ENCODE results near the gene OR51B5. TPM values are rescaled to one million over a fixed set of nuclear protein-coding genes. Genes with fewer than 3 reads are reported as not detected.
"Not testable (repeated sequence)": the region's sequence is repeated elsewhere in the genome, so short reads cannot be mapped to it uniquely, and the experiment has no call there.

OR51B5 gene
- total and polyA plus RNA-seq, 3 experiments from 2014 or later: not detected

DNA sequence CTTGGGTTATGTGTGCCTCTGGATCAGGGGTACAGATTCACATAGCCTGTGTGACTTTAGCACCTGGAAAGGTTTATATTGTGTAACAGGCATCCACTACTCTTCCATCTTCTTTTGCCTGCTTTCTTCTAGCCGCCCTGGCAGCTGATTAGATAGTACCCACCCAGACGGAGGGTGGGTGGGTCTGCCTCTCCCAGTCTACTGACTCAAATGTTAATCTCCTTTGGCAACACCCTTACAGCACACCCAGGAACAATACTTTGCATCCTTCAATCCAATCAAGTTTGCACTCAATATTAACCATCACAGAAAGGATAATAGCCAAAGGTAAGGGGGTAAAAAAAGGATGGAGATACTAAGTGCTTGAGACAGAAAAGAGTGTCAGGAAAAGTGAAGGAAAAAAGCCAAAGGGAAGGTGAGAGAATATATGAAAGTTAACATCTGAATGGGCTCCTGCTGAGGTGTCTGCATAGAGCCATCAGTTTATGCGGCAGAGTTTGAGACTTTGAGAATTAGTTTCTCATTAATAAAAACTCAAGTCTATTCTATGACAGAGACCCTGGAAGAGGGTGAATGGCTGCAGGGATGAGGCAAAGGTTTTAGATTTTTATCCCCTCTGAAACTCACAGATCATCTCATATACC lies 5.3 kb upstream of the OR51B5 start:
- Histone ChIP-seq H3K36me3 (ENCODE audit: insufficient read depth, low read length) (no peaks in the 10 kb centered on the region), H3K4me1 (ENCODE audit: insufficient read depth, low read length) (no peaks in the 10 kb centered on the region), H3K9me3 (ENCODE audit: low read length) (no peaks in the 10 kb centered on the region), H3K27ac (ENCODE audit: low read depth, low read length) (no peak overlapping the region), H3K4me3 (ENCODE audit: low read length) (no peak overlapping the region), H3K27me3 (ENCODE audit: insufficient read depth, low read length, poor library complexity, severe bottlenecking) (no peaks in the 10 kb centered on the region)
- Mint-ChIP-seq H3K27me3 (peaks cover 0 to 2% of the 10 kb centered on the region in 2 donors), H3K4me3 (no peak overlapping the region), H3K36me3 (no peaks in the 10 kb centered on the region), H3K27ac (no peak overlapping the region), H3K4me1 (no peaks in the 10 kb centered on the region), H3K9me3 (peaks cover 0 to 2% (median 0%) of the 10 kb centered on the region in 5 donors)
- ChIA-PET CTCF (no interaction called here), POLR2A (no interaction called here)
- DNase-seq: no peak

DNA sequence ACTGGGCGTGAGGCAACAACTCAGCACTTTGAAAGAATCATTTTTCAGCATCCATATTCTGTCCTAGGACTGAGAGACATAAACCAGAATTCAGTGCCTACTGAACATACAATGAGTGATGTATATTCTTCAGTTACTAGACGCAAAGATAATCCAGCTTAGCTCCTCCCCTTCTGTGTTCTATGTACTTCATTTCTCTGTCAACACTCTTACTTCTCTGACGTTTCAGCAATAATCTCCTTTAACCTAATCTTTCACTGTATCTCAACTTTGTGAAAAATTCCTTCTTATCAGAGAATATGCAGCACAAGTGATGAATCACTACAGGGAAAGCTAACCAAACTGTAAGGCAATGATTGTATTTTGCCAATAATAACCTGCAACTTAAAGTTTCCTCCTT lies 2.5 kb upstream of the OR51B5 start:
- ChIA-PET CTCF (no interaction called here), POLR2A (no interaction called here)
- H3K4me1 Mint-ChIP-seq: no peaks in the 10 kb centered on the region
- peaks cover 0 to 7% of the 10 kb centered on the region in 2 donors for H3K27me3 Mint-ChIP-seq
- no peaks in the 10 kb centered on the region for H3K36me3 ChIP-seq (ENCODE audit: insufficient read depth, low read length)
- no peaks in the 10 kb centered on the region for H3K9me3 ChIP-seq (ENCODE audit: low read length)
- no peak overlapping the region for H3K27ac Mint-ChIP-seq
- no peak for DNase-seq
- no peak overlapping the region for H3K27ac ChIP-seq (ENCODE audit: low read depth, low read length)
- no peaks in the 10 kb centered on the region for H3K4me1 ChIP-seq (ENCODE audit: insufficient read depth, low read length)
- peaks cover 0 to 2% (median 0%) of the 10 kb centered on the region in 5 donors for H3K9me3 Mint-ChIP-seq
- H3K4me3 Mint-ChIP-seq: no peak overlapping the region
- no peaks in the 10 kb centered on the region for H3K27me3 ChIP-seq (ENCODE audit: insufficient read depth, low read length, poor library complexity, severe bottlenecking)
- H3K36me3 Mint-ChIP-seq: no peaks in the 10 kb centered on the region
- no peak overlapping the region for H3K4me3 ChIP-seq (ENCODE audit: low read length)

DNA sequence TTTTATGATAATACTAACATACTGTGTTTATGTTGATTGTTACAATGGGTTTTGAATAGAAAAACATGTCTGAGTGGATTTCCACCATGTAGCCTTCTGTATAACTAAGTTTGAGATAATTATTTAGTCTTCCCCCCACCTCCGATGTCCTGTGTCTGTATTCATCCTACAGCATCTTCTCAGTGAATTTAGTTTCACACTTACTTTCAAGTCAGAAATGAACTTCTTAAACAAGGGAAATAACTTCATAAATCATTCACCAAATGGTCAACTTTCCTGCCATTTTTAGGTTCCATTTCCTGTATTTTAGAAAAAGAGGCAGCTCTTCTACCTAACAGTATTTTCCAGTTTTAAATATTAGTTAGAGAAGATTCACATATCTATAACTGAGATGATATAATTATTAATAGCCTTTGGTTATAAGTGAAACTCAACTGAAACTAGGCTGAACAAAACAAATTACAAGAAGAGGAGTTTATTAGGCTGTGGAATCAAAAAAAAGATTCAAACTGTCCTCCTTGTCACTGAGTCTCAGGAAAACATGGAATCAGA lies 3.5 kb downstream of the OR51B5 start:
- no peaks in the 10 kb centered on the region for H3K27me3 ChIP-seq (ENCODE audit: insufficient read depth, low read length, poor library complexity, severe bottlenecking)
- no peak overlapping the region for H3K27ac ChIP-seq (ENCODE audit: low read depth, low read length)
- Mint-ChIP-seq H3K36me3 (no peaks in the 10 kb centered on the region), H3K27me3 (peaks cover 9 to 14% of the 10 kb centered on the region in 2 donors), H3K4me1 (no peaks in the 10 kb centered on the region), H3K27ac (no peak overlapping the region), H3K9me3 (peaks cover 0 to 4% (median 0%) of the 10 kb centered on the region in 5 donors), H3K4me3 (no peak overlapping the region)
- H3K9me3 ChIP-seq (ENCODE audit: low read length): no peaks in the 10 kb centered on the region
- ChIA-PET POLR2A (no interaction called here), CTCF (no interaction called here)
- no peaks in the 10 kb centered on the region for H3K36me3 ChIP-seq (ENCODE audit: insufficient read depth, low read length)
- no peak overlapping the region for H3K4me3 ChIP-seq (ENCODE audit: low read length)
- H3K4me1 ChIP-seq (ENCODE audit: insufficient read depth, low read length): no peaks in the 10 kb centered on the region
- DNase-seq: no peak

GRCh38 chr11:5337253-5337652 lies 6.1 kb downstream of the OR51B5 start:
- DNase-seq; H3K27me3 ChIP-seq (ENCODE audit: insufficient read depth, low read length, poor library complexity, severe bottlenecking); CTCF ChIA-PET; H3K27ac ChIP-seq (ENCODE audit: low read depth, low read length); H3K9me3 Mint-ChIP-seq; H3K4me3 Mint-ChIP-seq; H3K36me3 Mint-ChIP-seq; H3K4me1 ChIP-seq (ENCODE audit: insufficient read depth, low read length); POLR2A ChIA-PET; H3K4me3 ChIP-seq (ENCODE audit: low read length); H3K36me3 ChIP-seq (ENCODE audit: insufficient read depth, low read length); H3K9me3 ChIP-seq (ENCODE audit: low read length); H3K27ac Mint-ChIP-seq; H3K4me1 Mint-ChIP-seq: not testable (repeated sequence)
- peaks cover 9 to 10% of the 10 kb centered on the region in 2 donors for H3K27me3 Mint-ChIP-seq

DNA sequence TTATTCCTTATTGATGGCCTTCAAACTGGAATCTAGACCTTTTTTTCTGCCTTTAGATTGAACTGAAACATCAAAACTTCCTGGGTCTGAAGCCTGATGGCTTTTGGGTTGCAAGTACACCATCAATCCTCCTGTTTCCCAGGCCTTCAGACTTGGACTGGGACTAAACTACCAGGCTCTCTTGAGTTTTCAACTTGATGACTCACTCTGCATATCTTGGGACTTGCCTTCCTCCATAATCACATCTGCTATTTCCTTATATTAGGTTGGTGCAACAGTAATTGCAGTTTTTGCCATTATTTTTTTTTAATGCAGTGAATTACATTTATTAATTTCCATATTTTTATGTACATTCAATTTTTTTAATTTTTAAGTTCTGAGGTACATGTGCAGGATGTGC lies 7.0 kb downstream of the OR51B5 start:
- H3K36me3 Mint-ChIP-seq: no peaks in the 10 kb centered on the region
- H3K4me1 Mint-ChIP-seq: no peaks in the 10 kb centered on the region
- no peak overlapping the region for H3K27ac Mint-ChIP-seq
- Histone ChIP-seq H3K4me3 (ENCODE audit: low read length) (no peak overlapping the region), H3K27ac (ENCODE audit: low read depth, low read length) (no peak overlapping the region), H3K4me1 (ENCODE audit: insufficient read depth, low read length) (no peaks in the 10 kb centered on the region), H3K27me3 (ENCODE audit: insufficient read depth, low read length, poor library complexity, severe bottlenecking) (no peaks in the 10 kb centered on the region), H3K9me3 (ENCODE audit: low read length) (no peaks in the 10 kb centered on the region), H3K36me3 (ENCODE audit: insufficient read depth, low read length) (no peaks in the 10 kb centered on the region)
- H3K4me3 Mint-ChIP-seq: no peak overlapping the region
- peaks cover 9 to 10% of the 10 kb centered on the region in 2 donors for H3K27me3 Mint-ChIP-seq
- CTCF ChIA-PET: no interaction called here
- no peak for DNase-seq
- POLR2A ChIA-PET: no interaction called here
- H3K9me3 Mint-ChIP-seq: peaks cover 0 to 4% (median 0%) of the 10 kb centered on the region in 5 donors

DNA sequence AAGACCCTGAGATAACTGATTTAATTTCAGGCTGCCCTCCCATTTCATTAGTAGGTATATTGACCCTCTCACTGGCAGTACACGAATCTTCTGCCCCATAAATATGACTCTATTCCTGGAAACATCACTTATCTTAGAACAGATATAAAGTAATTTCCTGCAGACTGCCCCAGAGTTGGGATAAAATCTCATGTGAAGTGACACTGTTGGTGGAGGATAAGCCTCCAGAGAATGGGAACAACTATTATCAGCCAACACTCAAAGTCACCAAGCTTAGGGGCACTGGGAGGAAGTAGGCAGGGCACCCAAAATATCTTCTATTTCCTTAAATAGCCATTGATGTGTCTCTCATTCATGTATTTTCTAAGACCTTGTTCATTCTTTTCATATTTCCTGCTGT lies 8.2 kb downstream of the OR51B5 start:
- POLR2A ChIA-PET: no interaction called here
- H3K27me3 Mint-ChIP-seq: peaks cover 8 to 9% of the 10 kb centered on the region in 2 donors

GRCh38 chr11:5324197-5324596 lies 19.1 kb downstream of the OR51B5 start, which contains the start of gene OR51B2:
OR51B2 (minus strand) TSS chr11:5324297; CDS start chr11:5324297, 0 bp downstream.
- H3K9me3 Mint-ChIP-seq: peaks cover 0 to 7% (median 0%) of the 10 kb centered on the region in 5 donors
- POLR2A ChIA-PET: no interaction called here
- H3K27me3 Mint-ChIP-seq: no peaks in the 10 kb centered on the region

More for the DNA sequence above, 8.2 kb downstream of the OR51B5 start:
- Mint-ChIP-seq H3K4me3 (no peak overlapping the region), H3K36me3 (no peaks in the 10 kb centered on the region), H3K4me1 (no peaks in the 10 kb centered on the region), H3K9me3 (peaks cover 0 to 4% (median 0%) of the 10 kb centered on the region in 5 donors), H3K27ac (no peak overlapping the region)
- no peaks in the 10 kb centered on the region for H3K4me1 ChIP-seq (ENCODE audit: insufficient read depth, low read length)
- H3K27ac ChIP-seq (ENCODE audit: low read depth, low read length): no peak overlapping the region
- H3K4me3 ChIP-seq (ENCODE audit: low read length): no peak overlapping the region
- no peaks in the 10 kb centered on the region for H3K36me3 ChIP-seq (ENCODE audit: insufficient read depth, low read length)
- no peaks in the 10 kb centered on the region for H3K27me3 ChIP-seq (ENCODE audit: insufficient read depth, low read length, poor library complexity, severe bottlenecking)
- no peak for DNase-seq
- CTCF ChIA-PET: no interaction called here
- H3K9me3 ChIP-seq (ENCODE audit: low read length): no peaks in the 10 kb centered on the region

GRCh38 chr11:5317292-5317691 lies 26.0 kb downstream of the OR51B5 start:
- no peak overlapping the region for H3K27ac ChIP-seq (ENCODE audit: low read depth, low read length)
- ChIA-PET POLR2A (no interaction called here), CTCF (no interaction called here)

More at GRCh38 chr11:5324197-5324596, 19.1 kb downstream of the OR51B5 start, which contains the start of gene OR51B2:
- Histone ChIP-seq H3K4me3 (ENCODE audit: low read length) (no peak within 1 kb of the TSS), H3K4me1 (ENCODE audit: insufficient read depth, low read length) (no peaks in the 10 kb centered on the region), H3K36me3 (ENCODE audit: insufficient read depth, low read length) (no peaks in the 10 kb centered on the region), H3K9me3 (ENCODE audit: low read length) (no peaks in the 10 kb centered on the region), H3K27ac (ENCODE audit: low read depth, low read length) (no peak within 1 kb of the TSS), H3K27me3 (ENCODE audit: insufficient read depth, low read length, poor library complexity, severe bottlenecking) (no peaks in the 10 kb centered on the region)
- Mint-ChIP-seq H3K4me1 (no peaks in the 10 kb centered on the region), H3K36me3 (no peaks in the 10 kb centered on the region), H3K4me3 (no peak within 1 kb of the TSS), H3K27ac (no peak within 1 kb of the TSS)
- DNase-seq: no peak
- CTCF ChIA-PET: no interaction called here

More at GRCh38 chr11:5317292-5317691, 26.0 kb downstream of the OR51B5 start:
- no peak overlapping the region for H3K4me3 Mint-ChIP-seq
- no peaks in the 10 kb centered on the region for H3K36me3 Mint-ChIP-seq
- Histone ChIP-seq H3K4me3 (ENCODE audit: low read length) (no peak overlapping the region), H3K9me3 (ENCODE audit: low read length) (no peaks in the 10 kb centered on the region), H3K27me3 (ENCODE audit: insufficient read depth, low read length, poor library complexity, severe bottlenecking) (no peaks in the 10 kb centered on the region), H3K36me3 (ENCODE audit: insufficient read depth, low read length) (no peaks in the 10 kb centered on the region), H3K4me1 (ENCODE audit: insufficient read depth, low read length) (no peaks in the 10 kb centered on the region)
- H3K4me1 Mint-ChIP-seq: no peaks in the 10 kb centered on the region
- H3K27ac Mint-ChIP-seq: no peak overlapping the region
- H3K27me3 Mint-ChIP-seq: no peaks in the 10 kb centered on the region
- DNase-seq: no peak
- peaks cover 0 to 9% (median 0%) of the 10 kb centered on the region in 5 donors for H3K9me3 Mint-ChIP-seq
